Endothelial cell of umbilical vein (primary cell): ENCODE results near the gene SLC47A1. TPM values are rescaled to one million over a fixed set of nuclear protein-coding genes. Genes with fewer than 3 reads are reported as not detected.

Experiments used
- BruUV-seq: library from RNA; stranded (reverse); fragments of 400-500 nt; replicated peaks from 2 replicates; lab custom pipeline; 2021; lab: Mats Ljungman, UMichigan
- CTCF ChIA-PET: fragments of 300-600, 350-600 bp; sonication (Branson Sonifier 250); formaldehyde crosslinking; loops from one replicate; lab custom pipeline; 2021; ENCODE audit warnings: antibody characterized with exemption, inconsistent platforms; lab: Charles Lee
- POLR2A ChIA-PET: fragments of 300-600, 350-600 bp; sonication (Branson Sonifier 250); formaldehyde crosslinking; loops from one replicate; lab custom pipeline; 2021; ENCODE audit warnings: antibody characterized with exemption, inconsistent platforms; lab: Charles Lee
- DNase-seq: peaks from one replicate; pipeline ENCODE4 v3.0.0-alpha.2; 2011; ENCODE audit warnings: low read depth, low spot score
- FAIRE-seq: peaks from 2 replicates; lab custom pipeline; 2011; peaks lifted over from hg19 to GRCh38; lab: Jason Lieb, UNC
- H2AFZ ChIP-seq: 2 replicates; pipeline ENCODE4 v1.6.0; 2012; ENCODE audit warnings: low read depth, low read length, control low read depth, inconsistent platforms
- H3K27ac ChIP-seq: 2 replicates; pipeline ENCODE4 v1.5.1; 2011; ENCODE audit warnings: low read depth, mild to moderate bottlenecking, control low read depth, low read length, moderate library complexity; ENCODE audit not compliant: insufficient read depth
- H3K27me3 ChIP-seq, 2 experiments: 2 replicates each; pipeline versions ENCODE4 v1.6.0 to v1.6.1; 2011; ENCODE audit warnings: low read length in 2 of 2, mixed read lengths in 1 of 2; ENCODE audit not compliant: control insufficient read depth in 2 of 2, insufficient read depth in 2 of 2
- H3K36me3 ChIP-seq, 2 experiments: 2 replicates in 1 of 2; 3 replicates in 1 of 2; pipeline ENCODE4 v1.5.1; 2011; ENCODE audit warnings: low read length in 2 of 2, mild to moderate bottlenecking in 1 of 2, moderate library complexity in 1 of 2; ENCODE audit not compliant: control insufficient read depth in 2 of 2, insufficient read depth in 2 of 2; ENCODE audit errors: extremely low read depth in 1 of 2
- H3K4me1 ChIP-seq: 3 replicates; pipeline ENCODE4 v1.5.1; 2011; ENCODE audit warnings: mild to moderate bottlenecking, low read length; ENCODE audit not compliant: control insufficient read depth, insufficient read depth; ENCODE audit errors: extremely low read depth
- H3K4me2 ChIP-seq: 2 replicates; pipeline ENCODE4 v1.6.1; 2011; ENCODE audit warnings: low read length, control low read depth, mixed read lengths; ENCODE audit not compliant: insufficient read depth
- H3K4me3 ChIP-seq, 3 experiments: fragments of 200-600 bp in 1 of 3; sonication (generic), shearing (Covaris generic) in 1 of 3; replicated peaks in 1 of 3; 2 replicates each; pipeline ENCODE4 v1.5.1; 2011 to 2016; ENCODE audit warnings: control low read depth in 3 of 3, low read length in 3 of 3, mild to moderate bottlenecking in 2 of 3, inconsistent platforms in 1 of 3, low read depth in 1 of 3, moderate library complexity in 1 of 3; ENCODE audit not compliant: insufficient read depth in 1 of 3
- H3K79me2 ChIP-seq: 2 replicates; pipeline ENCODE4 v1.6.0; 2012; ENCODE audit warnings: low read length, inconsistent platforms; ENCODE audit not compliant: control insufficient read depth, insufficient read depth
- H3K9ac ChIP-seq: replicated peaks from 2 replicates; pipeline ENCODE3; 2011; ENCODE audit warnings: low read length, control low read depth; ENCODE audit not compliant: insufficient read depth; ENCODE audit errors: extremely low read depth
- H3K9me1 ChIP-seq: replicated peaks from 3 replicates; pipeline ENCODE4 v1.6.0; 2011; ENCODE audit warnings: mild to moderate bottlenecking, low read length; ENCODE audit not compliant: control insufficient read depth, insufficient read depth; ENCODE audit errors: extremely low read depth
- H3K9me3 ChIP-seq: replicated peaks from 2 replicates; pipeline ENCODE4 v1.5.1; 2012; ENCODE audit warnings: low read length, inconsistent platforms; ENCODE audit not compliant: control insufficient read depth, insufficient read depth
- H4K20me1 ChIP-seq: replicated peaks from 2 replicates; pipeline ENCODE3; 2011; ENCODE audit warnings: mild to moderate bottlenecking, low read length; ENCODE audit not compliant: control insufficient read depth, insufficient read depth; ENCODE audit errors: extremely low read depth
- CTCF ChIP-seq, 2 donors: IDR thresholded peaks; 1 replicate in 1 of 2; 2 replicates in 1 of 2; pipeline ENCODE4 v1.5.1; 2011; ENCODE audit warnings: low read length in 2 of 2, mild to moderate bottlenecking in 2 of 2, moderate library complexity in 2 of 2, control low read depth in 1 of 2, inconsistent platforms in 1 of 2, low read depth in 1 of 2; ENCODE audit not compliant: insufficient read depth in 1 of 2; ENCODE audit errors: extremely low read depth in 1 of 2
- EZH2 ChIP-seq: IDR thresholded peaks from 2 replicates; pipeline ENCODE4 v1.6.1; 2012; ENCODE audit warnings: borderline replicate concordance, low read depth, mild to moderate bottlenecking, moderate library complexity, low read length, inconsistent platforms; ENCODE audit not compliant: severe bottlenecking
- FOS ChIP-seq: IDR thresholded peaks from 2 replicates; pipeline ENCODE4 v1.6.1; 2011; ENCODE audit warnings: mild to moderate bottlenecking, low read length, moderate library complexity, borderline replicate concordance; ENCODE audit not compliant: insufficient read depth
- GATA2 ChIP-seq: IDR thresholded peaks from 2 replicates; pipeline ENCODE4 v1.7.0; 2011; ENCODE audit warnings: low read depth, mild to moderate bottlenecking, moderate library complexity, mixed read lengths, low read length; ENCODE audit not compliant: insufficient read length, insufficient read depth
- JUN ChIP-seq: IDR thresholded peaks from 2 replicates; pipeline ENCODE4 v1.6.1; 2011; ENCODE audit warnings: borderline replicate concordance, low read depth; ENCODE audit not compliant: insufficient read length, insufficient read depth
- MAX ChIP-seq: IDR thresholded peaks from 2 replicates; pipeline ENCODE4 v1.6.1; 2011; ENCODE audit not compliant: insufficient read depth, insufficient read length
- MYC ChIP-seq: IDR thresholded peaks from one replicate; pipeline ENCODE4 v1.6.1; 2011; ENCODE audit warnings: mild to moderate bottlenecking, low read depth, low read length
- POLR2A ChIP-seq: IDR thresholded peaks from 2 replicates; pipeline ENCODE4 v1.6.1; 2012; ENCODE audit warnings: low read depth, mild to moderate bottlenecking, control low read depth, low read length
- POLR2AphosphoS5 ChIP-seq: IDR thresholded peaks from 2 replicates; pipeline ENCODE4 v1.6.1; 2012; ENCODE audit warnings: low read depth, mild to moderate bottlenecking, control low read depth, low read length, moderate library complexity; ENCODE audit not compliant: insufficient read depth
- dilution Hi-C: fragments of 300-500 bp; cut with MboI; formaldehyde crosslinking; loops from one replicate; pipeline ENCODE4 v1.15.0; 2019; ENCODE audit warnings: low sequenced_read_pairs; ENCODE audit not compliant: extremely low pct_ligation_motif_present
- intact Hi-C: fragments of 100-400 bp; cut with micrococcal nuclease; formaldehyde crosslinking; loops from one replicate; pipeline ENCODE4 v1.10.0; 2022
- polyA plus RNA-seq, 4 experiments: library from polyadenylated mRNA; depleted of rRNA in 3 of 4; stranded (reverse) in 3 of 4; unstranded in 1 of 4; fragments of >200 nt; gene quantifications; 2 replicates each; pipeline versions ENCODE4 v1.2.1 to v1.2.3, GENCODE V29; 2011 to 2012; ENCODE audit warnings: missing spikeins in 1 of 4
- total RNA-seq: library from RNA; stranded (reverse); gene quantifications from 2 replicates; pipeline ENCODE4 v1.2.3, GENCODE V29; 2021

The SLC47A1 gene
- total and polyA plus RNA-seq, 2 donors (not counting 3 experiments of a cell fraction or from before 2014, with no cell fraction given) = 3.3 to 6.9 TPM

DNA sequence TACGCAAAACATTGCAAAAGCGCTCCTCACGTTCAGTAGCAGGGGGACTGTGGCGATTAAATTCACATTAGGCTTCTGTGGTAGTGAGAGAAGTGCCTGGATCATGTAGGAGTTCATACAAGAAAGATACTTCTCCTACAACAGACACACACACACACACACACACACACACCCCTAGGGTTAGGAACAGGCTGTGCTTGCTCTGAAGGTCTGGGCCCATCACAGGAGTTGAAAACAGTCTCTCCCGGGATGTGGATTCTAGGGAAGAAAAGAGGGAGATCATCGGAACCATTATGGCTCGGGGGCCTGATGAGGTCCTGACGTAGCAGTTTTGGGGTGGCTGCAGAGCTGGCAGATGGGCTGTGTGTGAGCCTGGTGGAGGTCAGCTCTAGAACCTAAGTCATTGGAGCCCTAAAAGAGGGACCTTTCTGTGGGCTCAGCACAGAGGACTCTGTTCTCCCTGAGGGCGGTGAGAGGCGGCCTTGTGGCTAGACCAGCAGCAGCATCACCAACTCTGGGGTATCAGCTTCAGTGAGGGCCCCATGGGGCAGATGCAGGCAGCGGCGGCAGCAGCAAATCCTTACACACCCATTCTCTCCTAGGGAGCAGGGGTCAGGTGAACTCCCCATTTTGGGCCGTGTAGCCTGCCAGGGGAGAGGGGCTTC, 7.2 kb downstream of the SLC47A1 start:
- no peaks in the 10 kb centered on the region for H3K9me1 ChIP-seq
- no peaks in the 10 kb centered on the region for H4K20me1 ChIP-seq
- ChIA-PET CTCF (interaction anchor here (0.7 to 1.1 kb wide), 2 partner anchors 11 to 222 kb away, joined by 3 to 4 read pairs; no protein-coding TSS in a partner anchor), POLR2A (no interaction called here)
- no peak overlapping the region for H3K4me2 ChIP-seq
- no peaks in the 10 kb centered on the region for H3K79me2 ChIP-seq
- H3K4me3 ChIP-seq = no peak overlapping the region
- no peak overlapping the region for H3K27ac ChIP-seq
- intact Hi-C loops = no loop called here
- no peaks in the 10 kb centered on the region for H3K27me3 ChIP-seq
- H3K9me3 ChIP-seq = no peaks in the 10 kb centered on the region
- no peak for TF ChIP-seq POLR2AphosphoS5
- no peak for TF ChIP-seq EZH2
- no peak for TF ChIP-seq JUN
- no peak for TF ChIP-seq GATA2
- no peak for TF ChIP-seq CTCF (IDR thresholded peaks at IDR 0.05; ENCODE audit: extremely low read depth in 1 of 2, insufficient read depth in 1 of 2, low read depth in 1 of 2, low read length in 2 of 2)
- TF ChIP-seq FOS = no peak
- TF ChIP-seq POLR2A = no peak
- TF ChIP-seq MAX = no peak
- TF ChIP-seq MYC = no peak
- dilution Hi-C loops = no loop called here
- H3K9ac ChIP-seq = no peak overlapping the region
- no TSS peak for BruUV-seq
- FAIRE-seq (no peak), DNase-seq (no peak)
- H3K36me3 ChIP-seq = no peaks in the 10 kb centered on the region
- H3K4me1 ChIP-seq = no peaks in the 10 kb centered on the region
- H2AFZ ChIP-seq = no peak overlapping the region
